RPMI8226 (cell line): ENCODE measurements around the gene CCDC85A.
"Not testable (repeated sequence)": the region's sequence is repeated elsewhere in the genome, so short reads cannot be mapped to it uniquely, and the experiment has no call there.

ENCODE experiments used
- DNase-seq: peaks from one replicate; pipeline ENCODE4 v3.0.0-alpha.2; 2015

CCDC85A gene

DNA sequence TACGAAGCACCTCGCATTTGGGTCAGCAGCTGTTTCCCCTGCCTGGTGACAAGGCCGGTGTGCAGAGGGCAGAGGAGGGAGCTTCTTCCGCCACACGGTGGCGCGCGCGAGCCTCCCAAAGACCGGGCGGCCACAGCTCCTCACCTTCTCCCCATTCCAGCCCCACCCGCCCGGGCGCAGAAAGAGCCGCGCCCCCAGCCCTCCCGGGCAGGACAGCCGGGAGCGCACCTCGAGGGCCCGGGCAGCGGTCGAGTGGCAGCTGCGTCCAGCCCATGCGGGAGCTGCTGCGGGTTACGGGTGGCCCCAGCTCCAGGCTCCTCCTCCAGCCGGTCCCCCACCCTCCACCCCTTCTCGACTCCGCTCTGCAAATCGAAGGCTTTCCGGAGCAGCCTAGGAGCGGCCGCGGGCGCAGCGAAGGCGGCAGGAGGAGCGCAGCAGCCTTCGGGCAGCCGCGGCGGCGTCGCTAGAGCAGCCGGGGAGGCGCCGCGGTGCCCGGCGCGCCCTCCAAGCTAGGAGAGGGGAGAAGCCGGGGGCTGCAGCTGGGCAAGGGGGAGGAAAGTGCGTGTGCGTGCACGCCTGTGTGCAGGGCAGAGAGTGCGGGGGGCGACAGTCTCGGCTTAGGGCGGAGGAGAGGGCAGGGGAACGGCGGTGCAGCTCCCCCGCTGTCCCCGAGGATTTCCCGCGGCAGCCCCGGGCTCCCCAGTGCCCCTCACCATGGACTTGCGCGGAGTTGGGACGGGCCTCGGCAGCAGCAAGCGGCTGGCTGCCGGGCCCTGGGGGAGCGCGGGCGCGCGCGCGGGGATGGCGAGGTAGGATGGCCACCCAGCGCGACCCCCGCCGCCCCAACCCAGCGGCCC, at the start of gene CCDC85A:
Gene CCDC85A, plus strand, starts transcription at position 348 of the 857 bp plus-strand sequence. CDS start 635 bp downstream, outside the sequence.
- peak; percentile 80 for DNase-seq

- DNase-seq = no peak
Observed at GRCh38 chr2:56134861-56135260, 48.9 kb upstream of the CCDC85A start.

DNA sequence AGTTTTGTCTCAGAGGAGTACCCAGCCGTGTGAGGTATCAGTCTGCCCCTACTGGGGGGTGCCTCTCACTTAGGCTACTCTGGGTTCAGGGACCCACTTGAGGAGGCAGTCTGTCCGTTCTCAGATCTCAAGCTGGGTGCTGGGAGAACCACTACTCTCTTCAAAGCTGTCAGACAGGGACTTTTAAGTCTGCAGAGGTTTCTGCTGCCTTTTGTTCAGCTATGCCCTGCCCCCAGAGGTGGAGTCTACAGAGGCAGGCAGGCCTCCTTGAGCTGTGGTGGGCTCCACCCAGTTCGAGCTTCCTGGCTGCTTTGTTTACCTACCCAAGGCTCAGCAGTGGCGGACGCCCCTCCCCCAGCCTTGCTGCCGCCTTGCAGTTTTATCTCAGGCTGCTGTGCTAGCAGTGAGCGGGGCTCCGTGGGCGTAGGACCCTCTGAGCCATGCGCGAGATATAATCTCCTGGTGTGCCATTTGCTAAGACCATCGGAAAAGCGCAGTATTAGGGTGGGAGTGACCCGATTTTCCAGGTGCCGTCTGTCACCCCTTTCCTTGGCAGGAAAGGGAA, 41.2 kb upstream of the CCDC85A start:
- DNase-seq = not testable (repeated sequence)

- no peak for DNase-seq
Observed at GRCh38 chr2:56147907-56148306, 35.9 kb upstream of the CCDC85A start.

- no peak for DNase-seq
Observed at GRCh38 chr2:56148825-56149224, 35.0 kb upstream of the CCDC85A start.

GRCh38 chr2:56151841-56152240, 31.9 kb upstream of the CCDC85A start:
- DNase-seq = no peak

- no peak for DNase-seq
Observed at GRCh38 chr2:56155188-56155587, 28.6 kb upstream of the CCDC85A start.

GRCh38 chr2:56159875-56160274, 23.9 kb upstream of the CCDC85A start:
- DNase-seq = not testable (repeated sequence)

DNA sequence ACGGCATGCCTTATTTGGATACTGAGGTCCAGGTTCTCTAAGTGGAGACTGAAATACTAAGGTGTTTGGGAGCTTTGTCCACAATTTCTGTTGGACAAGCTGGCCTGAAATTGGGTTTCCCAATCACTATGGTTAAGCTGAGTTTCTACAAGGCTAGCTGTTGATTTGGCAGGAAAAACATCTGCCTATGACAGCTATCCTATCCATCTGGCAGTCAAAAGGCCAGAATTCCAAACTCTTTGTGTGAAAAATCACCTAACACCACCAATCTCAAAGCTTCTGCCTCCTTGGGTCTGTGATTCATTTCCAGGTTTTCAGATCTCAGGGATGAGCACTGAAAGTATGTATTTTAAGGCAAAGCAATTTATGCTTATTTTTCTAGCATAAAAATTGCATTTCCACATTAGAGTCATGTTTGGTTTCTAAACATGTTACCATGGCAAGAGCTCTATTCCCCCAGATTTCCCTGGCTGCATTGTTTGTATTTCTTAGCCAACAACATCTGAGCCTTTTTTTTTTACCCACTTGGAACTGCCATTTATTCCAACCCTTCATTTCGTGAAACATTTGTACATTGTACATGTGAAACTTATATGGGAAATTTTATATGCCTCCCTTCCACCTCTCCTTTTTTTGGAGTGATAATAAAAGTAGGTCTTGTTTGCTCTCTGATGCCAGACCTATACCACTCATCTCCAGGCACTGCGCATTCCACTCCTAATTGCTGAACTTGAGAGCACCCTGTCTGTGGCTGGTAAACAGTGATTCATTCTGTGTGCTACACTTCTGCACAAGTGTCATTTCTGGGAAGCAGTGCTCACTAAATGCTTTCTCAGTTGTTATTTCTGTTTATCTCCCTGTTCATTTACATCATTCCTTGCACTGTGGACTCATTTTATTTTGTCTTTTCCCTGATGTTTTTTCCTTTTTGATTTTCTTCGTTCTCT, 15.9 kb upstream of the CCDC85A start:
- no peak for DNase-seq

DNA sequence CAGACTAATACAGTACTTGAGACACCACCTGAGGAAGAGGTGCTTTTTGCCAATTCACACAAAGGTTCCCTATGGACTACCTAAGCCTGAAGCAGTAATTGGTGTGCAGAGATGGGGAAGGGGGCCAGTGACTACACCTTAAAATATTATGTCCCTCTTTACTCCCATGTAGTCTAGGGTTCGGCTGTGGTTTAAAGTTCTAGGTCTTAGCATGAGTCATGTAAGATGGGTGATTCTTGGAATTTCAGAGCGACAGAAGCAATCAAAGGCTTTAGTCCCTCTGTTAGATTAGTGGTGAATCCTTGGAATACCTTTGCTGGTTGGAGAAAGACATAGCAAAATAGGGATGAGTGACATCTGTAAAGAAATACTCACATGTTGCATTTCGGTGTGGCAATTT, 14.3 kb upstream of the CCDC85A start:
- no peak for DNase-seq

GRCh38 chr2:56170504-56170903, 13.3 kb upstream of the CCDC85A start:
- DNase-seq = no peak

DNA sequence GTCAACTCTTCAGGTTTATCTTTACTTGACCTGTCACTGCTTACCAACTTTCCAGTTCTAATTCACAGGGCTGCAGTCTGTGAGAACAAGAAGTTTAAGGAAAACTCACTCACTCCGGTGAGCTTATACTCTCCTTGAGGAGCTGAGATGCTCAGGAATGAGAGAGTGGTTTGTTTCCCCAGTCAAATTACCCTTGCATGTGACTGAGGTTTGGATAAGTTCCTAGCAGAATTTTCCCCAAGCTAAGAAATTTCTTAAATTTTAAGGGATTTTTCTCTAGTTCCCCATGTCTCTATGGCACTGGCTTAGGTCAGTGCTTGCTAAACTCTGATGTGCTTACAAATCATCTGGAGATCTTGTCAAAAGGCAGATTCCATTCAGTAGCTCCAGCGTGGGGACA, 12.8 kb upstream of the CCDC85A start:
- DNase-seq = no peak

GRCh38 chr2:56175779-56176178, 8.0 kb upstream of the CCDC85A start:
- DNase-seq = no peak

- DNase-seq = no peak
Observed at GRCh38 chr2:56177420-56178220, 6.2 kb upstream of the CCDC85A start.

GRCh38 chr2:56179931-56180330, 3.9 kb upstream of the CCDC85A start:
- DNase-seq = no peak

GRCh38 chr2:56182420-56182819, 1.4 kb upstream of the CCDC85A start:
- no peak for DNase-seq

- DNase-seq = peak; percentile 28
Observed at GRCh38 chr2:56184500-56185011, 766 bp downstream of the CCDC85A start.

GRCh38 chr2:56185101-56185581, 1.4 kb downstream of the CCDC85A start:
- peak; percentile 18 for DNase-seq

- DNase-seq = peak; percentile 5
Observed at GRCh38 chr2:56185582-56186046, 1.8 kb downstream of the CCDC85A start.

DNA sequence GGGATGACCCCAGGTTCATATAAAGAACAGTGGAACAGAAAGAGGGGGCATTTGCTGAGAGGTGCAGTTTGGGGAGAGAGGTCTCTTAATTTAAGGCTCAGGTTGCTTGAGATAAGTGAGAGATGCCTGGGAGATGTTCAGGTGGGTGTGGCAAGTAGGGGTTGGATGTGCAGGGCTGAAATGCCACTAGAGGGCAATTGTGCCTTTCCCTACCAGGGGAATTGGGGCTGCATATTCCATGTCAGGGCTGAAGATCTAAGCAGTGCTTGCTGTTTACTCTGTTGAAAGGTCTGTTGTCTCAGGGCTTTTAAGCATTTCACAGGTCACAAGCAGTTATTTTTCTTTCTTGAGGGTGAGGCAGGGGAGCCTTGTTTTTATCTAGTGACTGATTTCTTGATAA, 7.8 kb downstream of the CCDC85A start:
- peak; percentile 8 for DNase-seq

DNA sequence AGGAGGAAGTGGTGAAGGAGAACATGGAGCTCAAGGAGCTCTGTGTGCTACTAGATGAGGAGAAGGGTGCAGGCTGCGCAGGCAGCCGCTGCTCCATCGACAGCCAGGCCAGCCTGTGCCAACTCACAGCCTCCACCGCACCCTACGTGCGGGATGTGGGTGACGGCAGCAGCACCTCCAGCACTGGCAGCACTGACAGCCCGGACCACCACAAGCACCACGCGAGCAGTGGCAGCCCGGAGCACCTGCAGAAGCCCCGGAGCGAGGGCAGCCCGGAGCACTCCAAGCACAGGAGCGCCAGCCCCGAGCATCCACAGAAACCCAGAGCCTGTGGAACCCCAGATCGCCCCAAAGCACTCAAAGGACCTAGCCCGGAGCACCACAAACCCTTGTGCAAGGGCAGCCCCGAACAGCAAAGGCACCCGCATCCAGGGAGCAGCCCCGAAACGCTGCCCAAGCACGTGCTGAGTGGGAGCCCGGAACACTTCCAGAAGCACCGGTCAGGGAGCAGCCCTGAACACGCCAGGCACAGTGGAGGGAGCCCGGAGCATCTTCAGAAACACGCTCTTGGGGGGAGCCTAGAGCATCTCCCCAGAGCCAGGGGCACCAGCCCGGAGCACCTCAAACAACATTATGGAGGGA, 9.0 kb downstream of the CCDC85A start:
- no peak for DNase-seq
